ENCODE measurements around the gene NCR1. TPM values are rescaled to one million over a fixed set of nuclear protein-coding genes. Genes with fewer than 3 reads are reported as not detected.
"Not testable (repeated sequence)": the region's sequence is repeated elsewhere in the genome, so short reads cannot be mapped to it uniquely, and the experiment has no call there.

The NCR1 gene
- total RNA-seq, 1 donor from 2014 or later: not detected

DNA sequence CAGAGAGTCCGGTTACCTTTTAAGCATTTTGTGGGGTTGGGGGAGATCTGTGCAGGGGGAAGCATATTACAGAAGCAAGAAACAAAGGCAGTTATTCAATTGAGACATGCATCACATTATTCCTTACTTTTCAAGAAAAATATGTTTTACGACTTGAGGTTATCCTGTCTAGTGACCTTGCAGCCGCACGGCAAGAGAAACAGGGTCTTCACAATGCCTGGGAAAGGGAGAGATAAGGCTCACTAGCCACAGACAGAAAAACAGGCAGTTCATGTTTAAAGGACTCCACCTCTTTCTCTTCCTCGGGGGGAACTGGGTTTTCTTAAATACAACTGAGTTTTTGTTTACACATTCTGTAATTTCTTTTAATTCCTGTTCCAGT, 536 bp upstream of the NCR1 start:
- H3K27me3 ChIP-seq (ENCODE audit: control insufficient read depth, insufficient read depth, low read length): no peaks in the 10 kb centered on the region
- H3K36me3 ChIP-seq (ENCODE audit: control insufficient read depth, insufficient read depth, low read length): no peaks in the 10 kb centered on the region
- no peak overlapping the region for H3K4me3 ChIP-seq (ENCODE audit: low read depth, low read length)
- TF ChIP-seq, protein P1, sequence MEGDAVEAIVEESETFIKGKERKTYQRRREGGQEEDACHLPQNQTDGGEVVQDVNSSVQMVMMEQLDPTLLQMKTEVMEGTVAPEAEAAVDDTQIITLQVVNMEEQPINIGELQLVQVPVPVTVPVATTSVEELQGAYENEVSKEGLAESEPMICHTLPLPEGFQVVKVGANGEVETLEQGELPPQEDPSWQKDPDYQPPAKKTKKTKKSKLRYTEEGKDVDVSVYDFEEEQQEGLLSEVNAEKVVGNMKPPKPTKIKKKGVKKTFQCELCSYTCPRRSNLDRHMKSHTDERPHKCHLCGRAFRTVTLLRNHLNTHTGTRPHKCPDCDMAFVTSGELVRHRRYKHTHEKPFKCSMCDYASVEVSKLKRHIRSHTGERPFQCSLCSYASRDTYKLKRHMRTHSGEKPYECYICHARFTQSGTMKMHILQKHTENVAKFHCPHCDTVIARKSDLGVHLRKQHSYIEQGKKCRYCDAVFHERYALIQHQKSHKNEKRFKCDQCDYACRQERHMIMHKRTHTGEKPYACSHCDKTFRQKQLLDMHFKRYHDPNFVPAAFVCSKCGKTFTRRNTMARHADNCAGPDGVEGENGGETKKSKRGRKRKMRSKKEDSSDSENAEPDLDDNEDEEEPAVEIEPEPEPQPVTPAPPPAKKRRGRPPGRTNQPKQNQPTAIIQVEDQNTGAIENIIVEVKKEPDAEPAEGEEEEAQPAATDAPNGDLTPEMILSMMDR (IDR thresholded peaks at IDR 0.05; ENCODE audit: insufficient read depth, low read length, poor library complexity, severe bottlenecking): no peak
- DNase-seq (ENCODE audit: low read depth): no peak

DNA sequence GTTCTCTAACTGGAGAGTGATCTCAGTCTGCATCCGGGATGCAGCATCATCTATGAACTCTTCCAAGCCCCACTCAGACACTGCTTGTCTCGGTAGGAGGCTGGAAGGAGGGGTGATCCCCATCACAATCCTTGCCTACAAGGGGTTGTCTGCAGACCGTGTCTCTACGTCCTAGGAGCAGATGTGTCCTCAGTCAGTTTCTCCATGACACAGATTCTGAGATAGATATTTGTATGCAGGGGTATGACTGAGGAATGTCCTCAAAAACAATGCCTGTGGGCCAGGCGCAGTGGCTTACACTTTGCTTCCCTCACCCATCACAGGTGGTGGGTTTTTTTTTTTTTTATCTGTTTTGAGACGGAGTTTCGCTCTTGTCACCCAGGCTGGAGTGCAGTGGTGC, 871 bp downstream of the NCR1 start:
- TF ChIP-seq, protein P1 (IDR thresholded peaks at IDR 0.05; ENCODE audit: insufficient read depth, low read length, poor library complexity, severe bottlenecking): no peak
- H3K36me3 ChIP-seq (ENCODE audit: control insufficient read depth, insufficient read depth, low read length): no peaks in the 10 kb centered on the region
- H3K4me3 ChIP-seq (ENCODE audit: low read depth, low read length): no peak overlapping the region
- DNase-seq (ENCODE audit: low read depth): no peak
- H3K27me3 ChIP-seq (ENCODE audit: control insufficient read depth, insufficient read depth, low read length): no peaks in the 10 kb centered on the region

DNA sequence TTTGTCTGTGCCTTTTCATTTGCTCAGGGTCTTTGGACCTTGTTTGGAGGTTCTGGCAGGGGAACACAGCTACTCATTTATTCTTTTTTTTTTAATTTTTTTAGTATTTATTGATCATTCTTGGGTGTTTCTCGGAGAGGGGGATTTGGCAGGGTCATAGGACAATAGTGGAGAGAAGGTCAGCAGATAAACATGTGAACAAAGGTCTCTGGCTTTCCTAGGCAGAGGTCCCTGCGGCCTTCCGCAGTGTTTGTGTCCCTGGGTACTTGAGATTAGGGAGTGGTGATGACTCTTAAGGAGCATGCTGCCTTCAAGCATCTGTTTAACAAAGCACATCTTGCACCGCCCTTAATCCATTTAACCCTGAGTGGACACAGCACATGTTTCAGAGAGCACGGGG, 2.0 kb downstream of the NCR1 start:
- DNase-seq (ENCODE audit: low read depth); H3K36me3 ChIP-seq (ENCODE audit: control insufficient read depth, insufficient read depth, low read length); H3K27me3 ChIP-seq (ENCODE audit: control insufficient read depth, insufficient read depth, low read length); H3K4me3 ChIP-seq (ENCODE audit: low read depth, low read length): not testable (repeated sequence)

DNA sequence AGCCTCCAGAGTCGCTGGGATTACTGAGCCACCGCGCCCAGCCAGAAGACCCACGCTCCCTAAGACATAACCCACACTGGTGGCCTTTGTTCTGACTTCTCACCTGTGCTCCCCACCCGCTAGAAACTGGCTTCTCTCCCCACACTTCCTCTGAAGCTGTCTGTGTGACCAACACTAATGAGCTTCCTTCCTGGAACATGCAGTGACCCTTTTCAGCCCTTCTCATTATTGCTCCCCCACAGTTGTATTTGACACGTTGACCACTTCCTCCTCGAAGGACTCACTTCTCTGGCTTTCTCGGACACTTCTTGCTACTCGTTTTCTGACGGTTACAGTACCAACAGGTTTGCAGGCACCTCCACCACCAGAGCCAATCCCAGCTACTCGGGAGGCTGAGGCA, 10.9 kb downstream of the NCR1 start:
- no peaks in the 10 kb centered on the region for H3K27me3 ChIP-seq (ENCODE audit: control insufficient read depth, insufficient read depth, low read length)
- no peak overlapping the region for H3K4me3 ChIP-seq (ENCODE audit: low read depth, low read length)
- no peak for DNase-seq (ENCODE audit: low read depth)
- no peaks in the 10 kb centered on the region for H3K36me3 ChIP-seq (ENCODE audit: control insufficient read depth, insufficient read depth, low read length)
- TF ChIP-seq, protein P1 (IDR thresholded peaks at IDR 0.05; ENCODE audit: insufficient read depth, low read length, poor library complexity, severe bottlenecking): no peak

DNA sequence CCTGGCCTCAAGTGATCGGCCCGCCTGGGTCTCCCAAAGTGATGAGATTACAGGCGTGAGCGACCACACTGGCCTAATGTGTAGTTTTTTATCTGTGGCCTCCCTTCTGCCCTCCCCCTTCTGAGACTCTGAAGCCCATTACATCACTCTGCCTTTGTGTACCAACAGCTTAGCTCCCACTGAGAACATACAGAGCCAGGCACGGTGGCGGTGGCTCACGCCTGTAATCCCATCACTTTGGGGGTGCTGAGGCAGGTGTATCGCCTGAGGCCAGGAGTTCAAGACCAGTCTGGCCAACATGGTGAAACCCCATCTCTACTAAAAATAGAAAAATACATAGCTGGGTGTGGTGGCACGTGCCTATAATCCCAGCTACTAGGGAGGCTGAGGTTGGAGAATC, 12.6 kb downstream of the NCR1 start:
- Histone ChIP-seq H3K27me3 (ENCODE audit: control insufficient read depth, insufficient read depth, low read length) (no peaks in the 10 kb centered on the region), H3K4me3 (ENCODE audit: low read depth, low read length) (no peak overlapping the region), H3K36me3 (ENCODE audit: control insufficient read depth, insufficient read depth, low read length) (no peaks in the 10 kb centered on the region)
- TF ChIP-seq, protein P1 (IDR thresholded peaks at IDR 0.05; ENCODE audit: insufficient read depth, low read length, poor library complexity, severe bottlenecking): no peak
- no peak for DNase-seq (ENCODE audit: low read depth)

DNA sequence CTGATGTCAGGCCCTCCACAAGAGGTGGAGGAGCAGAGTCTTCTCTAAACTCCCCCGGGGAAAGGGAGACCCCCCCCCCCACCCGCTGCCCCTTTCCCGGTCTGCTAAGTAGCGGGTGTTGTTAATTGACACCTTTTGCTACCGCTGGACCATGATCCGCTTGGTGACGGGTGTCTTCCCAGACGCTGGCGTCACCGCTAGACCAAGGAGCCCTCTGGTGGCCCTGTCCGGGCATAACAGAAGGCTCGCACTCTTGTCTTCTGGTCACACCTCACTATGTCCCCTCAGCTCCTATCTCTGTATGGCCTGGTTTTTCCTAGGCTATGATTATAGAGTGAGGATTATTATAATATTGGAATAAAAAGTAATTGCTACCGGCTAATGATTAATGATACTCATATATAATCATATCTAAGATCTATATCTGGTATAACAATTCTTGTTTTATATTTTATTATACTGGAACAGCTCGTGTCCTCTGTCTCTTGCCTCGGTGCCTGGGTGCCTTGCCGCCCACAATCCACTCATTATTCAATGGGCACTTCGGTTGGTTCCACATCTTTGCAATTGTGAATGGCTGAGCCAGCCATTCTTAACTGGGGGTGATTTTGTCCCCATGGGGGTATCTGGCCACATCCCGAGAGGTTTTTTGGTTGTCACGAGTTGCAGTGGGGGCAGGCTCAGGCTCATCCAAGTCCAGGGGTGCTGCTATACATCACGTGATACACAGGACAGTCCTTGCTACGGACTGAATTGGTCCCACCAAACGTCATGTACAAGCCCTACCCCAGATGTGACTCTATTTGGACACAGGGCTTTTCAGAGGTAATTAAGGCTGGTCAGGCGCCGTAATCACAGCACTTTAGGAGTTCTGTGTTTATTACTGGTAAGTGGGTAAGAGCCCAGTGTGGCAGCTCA, 14.0 kb downstream of the NCR1 start:
- DNase-seq (ENCODE audit: low read depth); H3K27me3 ChIP-seq (ENCODE audit: control insufficient read depth, insufficient read depth, low read length); H3K36me3 ChIP-seq (ENCODE audit: control insufficient read depth, insufficient read depth, low read length); H3K4me3 ChIP-seq (ENCODE audit: low read depth, low read length): not testable (repeated sequence)

DNA sequence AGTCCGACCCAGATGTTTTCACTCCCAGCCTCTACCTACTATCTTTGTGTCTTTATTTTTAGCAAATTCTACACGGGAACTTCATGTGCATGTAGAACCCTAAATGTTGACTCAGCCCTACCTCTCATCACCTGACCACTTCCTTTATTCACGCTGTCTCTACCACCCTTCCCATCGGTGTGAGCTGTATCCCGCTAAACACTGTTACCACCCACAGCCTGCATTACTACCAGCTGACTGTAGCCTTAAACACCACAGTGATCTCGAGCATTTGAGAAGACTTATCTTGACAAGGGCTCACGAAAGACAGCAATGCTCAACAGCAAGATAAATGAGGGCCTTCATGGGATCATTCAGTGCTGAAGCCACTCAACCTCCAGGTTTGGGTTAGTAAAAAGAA, 15.1 kb downstream of the NCR1 start:
- no peak for DNase-seq (ENCODE audit: low read depth)
- TF ChIP-seq, protein P1 (IDR thresholded peaks at IDR 0.05; ENCODE audit: insufficient read depth, low read length, poor library complexity, severe bottlenecking): no peak
- Histone ChIP-seq H3K36me3 (ENCODE audit: control insufficient read depth, insufficient read depth, low read length) (no peaks in the 10 kb centered on the region), H3K27me3 (ENCODE audit: control insufficient read depth, insufficient read depth, low read length) (no peaks in the 10 kb centered on the region), H3K4me3 (ENCODE audit: low read depth, low read length) (no peak overlapping the region)
